Measurements from ENCODE around the gene MYH7. TPM values are rescaled to one million over a fixed set of nuclear protein-coding genes. Genes with fewer than 3 reads are reported as not detected.

MYH7 gene
- polyA plus RNA-seq, 1 experiment = not detected

- no peak for TF ChIP-seq CTCF (IDR thresholded peaks at IDR 0.05; ENCODE audit: low read depth, low read length)
- DNase-seq (ENCODE audit: low read depth, low spot score) = no peak
- ChIA-PET POLR2A (no interaction called here), CTCF (no interaction called here)
- Histone ChIP-seq H3K4me3 (ENCODE audit: low read depth, low read length) (no peak overlapping the region), H3K9me3 (ENCODE audit: control insufficient read depth, insufficient read depth, low read length) (no peaks in the 10 kb centered on the region), H3K27ac (ENCODE audit: low read depth, low read length) (no peak overlapping the region), H3K27me3 (ENCODE audit: control insufficient read depth, insufficient read depth, low read length) (peaks cover 20% of the 10 kb centered on the region)
Measured at GRCh38 chr14:23432102-23432925, 3.1 kb downstream of the MYH7 start.

- POLR2A ChIA-PET = no interaction called here
- Histone ChIP-seq H3K9me3 (ENCODE audit: control insufficient read depth, insufficient read depth, low read length) (no peaks in the 10 kb centered on the region), H3K27me3 (ENCODE audit: control insufficient read depth, insufficient read depth, low read length) (peaks cover 15% of the 10 kb centered on the region), H3K27ac (ENCODE audit: low read depth, low read length) (no peak overlapping the region), H3K4me3 (ENCODE audit: low read depth, low read length) (no peak overlapping the region)
- CTCF ChIA-PET = interaction anchor here (1.4 kb wide), 1 partner anchor 51 kb away, joined by 3 read pairs; no protein-coding TSS in a partner anchor
- no peak for TF ChIP-seq CTCF (IDR thresholded peaks at IDR 0.05; ENCODE audit: low read depth, low read length)
- no peak for DNase-seq (ENCODE audit: low read depth, low spot score)
Measured at GRCh38 chr14:23431486-23431885, 4.0 kb downstream of the MYH7 start.

- no peak for TF ChIP-seq CTCF (IDR thresholded peaks at IDR 0.05; ENCODE audit: low read depth, low read length)
- CTCF ChIA-PET = interaction anchor here (1.4 kb wide), 1 partner anchor 50 kb away, joined by 3 read pairs; no protein-coding TSS in a partner anchor
- Histone ChIP-seq H3K27ac (ENCODE audit: low read depth, low read length) (no peak overlapping the region), H3K4me3 (ENCODE audit: low read depth, low read length) (no peak overlapping the region), H3K27me3 (ENCODE audit: control insufficient read depth, insufficient read depth, low read length) (peaks cover 11% of the 10 kb centered on the region), H3K9me3 (ENCODE audit: control insufficient read depth, insufficient read depth, low read length) (no peaks in the 10 kb centered on the region)
- DNase-seq (ENCODE audit: low read depth, low spot score) = no peak
- POLR2A ChIA-PET = no interaction called here
Measured at GRCh38 chr14:23430723-23431085, 4.8 kb downstream of the MYH7 start.

- POLR2A ChIA-PET = no interaction called here
- peaks cover 7% of the 10 kb centered on the region for H3K27me3 ChIP-seq (ENCODE audit: control insufficient read depth, insufficient read depth, low read length)
- no peak overlapping the region for H3K4me3 ChIP-seq (ENCODE audit: low read depth, low read length)
- H3K9me3 ChIP-seq (ENCODE audit: control insufficient read depth, insufficient read depth, low read length) = no peaks in the 10 kb centered on the region
- DNase-seq (ENCODE audit: low read depth, low spot score) = no peak
- CTCF ChIA-PET = interaction anchor here (1.4 kb wide), 1 partner anchor 50 kb away, joined by 3 read pairs; no protein-coding TSS in a partner anchor
- H3K27ac ChIP-seq (ENCODE audit: low read depth, low read length) = no peak overlapping the region
- no peak for TF ChIP-seq CTCF (IDR thresholded peaks at IDR 0.05; ENCODE audit: low read depth, low read length)
Measured at GRCh38 chr14:23430016-23430722, 5.3 kb downstream of the MYH7 start.

All from AG04450 (cell line).